Panc1 (cell line): Measurements from ENCODE around the gene CMYA5.

Source experiments
- POLR2AphosphoS5 ChIP-seq: IDR thresholded peaks from 2 replicates; pipeline ENCODE4 v1.6.1; 2012; ENCODE audit warnings: mild to moderate bottlenecking, low read depth, low read length, moderate library complexity
- REST ChIP-seq, 2 experiments: IDR thresholded peaks; 2 replicates each; pipeline ENCODE4 v1.6.1; 2011 to 2012; ENCODE audit warnings: low read depth in 2 of 2, control low read depth in 1 of 2, low read length in 1 of 2, mild to moderate bottlenecking in 1 of 2, moderate library complexity in 1 of 2; ENCODE audit not compliant: insufficient read depth in 1 of 2
- SIN3A ChIP-seq: IDR thresholded peaks from 2 replicates; pipeline ENCODE4 v1.6.1; 2012; ENCODE audit warnings: low read depth, mild to moderate bottlenecking, low read length, moderate library complexity, borderline replicate concordance; ENCODE audit not compliant: insufficient read depth
- TCF7L2 ChIP-seq: IDR thresholded peaks from 2 replicates; pipeline ENCODE4 v1.6.1; 2011; ENCODE audit warnings: mild to moderate bottlenecking, low read depth, low read length, inconsistent platforms
- TF ChIP-seq, protein P1 (sequence below): fragments of 450-650 bp; IDR thresholded peaks from 2 replicates; pipeline ENCODE4 v1.5.1; 2017; ENCODE audit warnings: mild to moderate bottlenecking

GRCh38 chr5:79699763-79700400 lies 10.2 kb downstream of the CMYA5 start:
- TF ChIP-seq, protein P1, sequence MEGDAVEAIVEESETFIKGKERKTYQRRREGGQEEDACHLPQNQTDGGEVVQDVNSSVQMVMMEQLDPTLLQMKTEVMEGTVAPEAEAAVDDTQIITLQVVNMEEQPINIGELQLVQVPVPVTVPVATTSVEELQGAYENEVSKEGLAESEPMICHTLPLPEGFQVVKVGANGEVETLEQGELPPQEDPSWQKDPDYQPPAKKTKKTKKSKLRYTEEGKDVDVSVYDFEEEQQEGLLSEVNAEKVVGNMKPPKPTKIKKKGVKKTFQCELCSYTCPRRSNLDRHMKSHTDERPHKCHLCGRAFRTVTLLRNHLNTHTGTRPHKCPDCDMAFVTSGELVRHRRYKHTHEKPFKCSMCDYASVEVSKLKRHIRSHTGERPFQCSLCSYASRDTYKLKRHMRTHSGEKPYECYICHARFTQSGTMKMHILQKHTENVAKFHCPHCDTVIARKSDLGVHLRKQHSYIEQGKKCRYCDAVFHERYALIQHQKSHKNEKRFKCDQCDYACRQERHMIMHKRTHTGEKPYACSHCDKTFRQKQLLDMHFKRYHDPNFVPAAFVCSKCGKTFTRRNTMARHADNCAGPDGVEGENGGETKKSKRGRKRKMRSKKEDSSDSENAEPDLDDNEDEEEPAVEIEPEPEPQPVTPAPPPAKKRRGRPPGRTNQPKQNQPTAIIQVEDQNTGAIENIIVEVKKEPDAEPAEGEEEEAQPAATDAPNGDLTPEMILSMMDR: no peak
- TF ChIP-seq POLR2AphosphoS5: no peak
- no peak for TF ChIP-seq REST (IDR thresholded peaks at IDR 0.05; ENCODE audit: insufficient read depth in 1 of 2, low read depth in 2 of 2, low read length in 1 of 2)
- TF ChIP-seq TCF7L2: no peak
- TF ChIP-seq SIN3A: no peak
